Measurements from ENCODE around the gene FBP1. TPM values are rescaled to one million over a fixed set of nuclear protein-coding genes. Genes with fewer than 3 reads are reported as not detected.
"Not testable (repeated sequence)": the region's sequence is repeated elsewhere in the genome, so short reads cannot be mapped to it uniquely, and the experiment has no call there.

The FBP1 gene
- total RNA-seq, 1 donor from 2014 or later, result not detected

DNA sequence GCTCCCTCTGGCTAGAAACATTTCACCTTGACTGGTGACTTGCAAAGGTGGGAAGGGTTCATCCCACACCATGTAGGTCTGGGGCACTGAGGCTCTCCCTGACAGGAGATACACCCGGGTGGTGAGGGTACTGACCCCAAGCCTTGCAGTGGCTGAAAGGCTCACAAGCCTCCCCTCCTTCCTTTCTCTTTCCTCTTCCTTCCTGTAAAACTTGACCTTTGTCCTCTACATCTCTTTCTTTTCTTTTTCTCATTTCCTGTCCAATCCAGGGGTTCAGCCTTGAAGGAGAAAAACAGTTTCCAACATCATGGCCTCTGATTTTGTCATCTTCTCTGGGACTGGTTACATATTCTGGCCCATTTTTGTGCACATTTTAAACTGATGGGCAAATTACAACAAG, 62.3 kb downstream of the FBP1 start:
- DNase-seq (ENCODE audit: low read depth in 2 of 2), result no peak

DNA sequence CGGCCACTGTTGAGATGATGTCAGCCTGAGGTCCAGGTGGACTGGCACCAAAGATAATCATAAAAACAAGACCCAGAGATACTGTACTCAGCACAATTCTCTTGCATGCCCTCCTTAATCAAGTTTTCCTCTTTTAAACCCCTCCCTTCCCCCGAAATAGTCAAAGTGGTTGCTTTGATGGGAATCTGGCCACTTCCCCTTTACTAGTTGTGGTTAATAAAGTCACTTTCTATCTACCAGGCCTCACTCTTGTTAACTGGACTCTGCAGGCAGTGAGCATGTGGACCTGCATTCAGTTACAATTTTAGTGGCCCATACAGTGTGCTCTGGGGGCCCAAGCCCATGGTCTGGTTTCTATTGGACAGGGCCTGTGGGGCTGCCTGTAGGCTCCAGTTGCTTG, 63.2 kb downstream of the FBP1 start:
- DNase-seq (ENCODE audit: low read depth in 2 of 2), result no peak

DNA sequence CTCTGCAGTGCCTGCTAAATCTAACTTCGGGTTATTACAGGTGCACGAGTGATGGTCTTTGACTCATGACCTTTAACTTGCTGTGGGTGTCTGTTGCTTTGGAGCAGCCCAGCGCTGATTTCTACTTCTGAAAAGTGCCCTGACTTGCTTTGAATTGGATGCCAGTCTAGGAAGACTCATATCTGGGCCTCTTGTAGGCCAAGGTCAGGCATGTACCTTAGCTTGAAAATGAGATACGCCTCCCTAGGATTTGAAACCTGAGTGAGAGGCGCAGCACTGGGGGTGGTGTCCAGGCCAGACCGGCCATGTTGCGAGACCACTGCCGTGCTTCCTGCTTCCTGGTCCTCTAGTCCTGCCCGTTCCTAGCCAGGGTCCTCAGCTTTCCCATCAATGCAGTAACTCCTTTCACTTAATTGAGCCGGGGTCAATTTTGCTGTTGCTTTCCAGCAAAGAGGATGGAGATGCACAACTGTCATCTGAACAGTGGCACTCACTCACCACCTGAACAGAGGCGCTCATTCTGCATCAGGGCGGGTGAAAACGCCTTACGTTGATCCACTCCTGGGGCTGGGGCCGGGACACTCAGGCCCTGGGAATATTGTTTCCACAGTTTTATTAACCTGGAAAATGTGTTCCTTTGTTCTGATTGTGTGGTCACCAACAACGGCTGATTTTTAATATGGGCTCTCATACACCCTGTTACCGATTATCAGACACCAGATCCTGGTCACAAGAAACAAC, 70.2 kb downstream of the FBP1 start:
- no peak for DNase-seq (ENCODE audit: low read depth in 2 of 2)

DNA sequence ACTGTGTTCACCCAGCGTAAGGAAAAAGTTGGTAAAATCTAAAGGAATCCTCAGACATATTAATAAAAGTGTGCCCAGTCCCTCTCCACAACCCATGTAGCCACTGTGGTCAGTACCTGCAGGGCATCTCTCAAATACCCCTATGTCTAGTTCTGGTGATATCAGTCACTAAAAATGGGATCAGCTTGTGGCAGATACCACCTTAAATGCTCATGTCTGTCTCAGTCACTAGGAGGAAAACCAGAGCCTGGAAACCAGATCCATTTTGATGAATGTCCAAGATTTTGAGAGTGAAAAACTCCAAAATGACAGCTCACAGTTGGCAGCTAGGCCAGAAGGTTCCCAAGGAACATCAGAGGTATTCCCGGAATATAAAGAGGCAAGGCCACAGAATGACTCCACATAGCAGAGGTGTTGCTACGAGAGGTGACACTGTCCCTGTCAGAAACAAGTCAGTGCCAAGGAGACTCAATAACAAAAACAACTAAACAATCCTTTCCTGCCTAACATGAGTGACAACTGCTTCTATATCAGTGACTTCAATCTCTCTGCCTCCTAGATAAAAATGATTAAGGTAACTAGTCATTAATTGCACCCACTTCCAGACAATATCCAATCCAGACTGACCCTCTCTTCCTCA, 70.9 kb downstream of the FBP1 start:
- DNase-seq (ENCODE audit: low read depth in 2 of 2), result no peak

GRCh38 chr9:94567271-94567670, 72.0 kb downstream of the FBP1 start:
- no peak for DNase-seq (ENCODE audit: low read depth in 2 of 2)

DNA sequence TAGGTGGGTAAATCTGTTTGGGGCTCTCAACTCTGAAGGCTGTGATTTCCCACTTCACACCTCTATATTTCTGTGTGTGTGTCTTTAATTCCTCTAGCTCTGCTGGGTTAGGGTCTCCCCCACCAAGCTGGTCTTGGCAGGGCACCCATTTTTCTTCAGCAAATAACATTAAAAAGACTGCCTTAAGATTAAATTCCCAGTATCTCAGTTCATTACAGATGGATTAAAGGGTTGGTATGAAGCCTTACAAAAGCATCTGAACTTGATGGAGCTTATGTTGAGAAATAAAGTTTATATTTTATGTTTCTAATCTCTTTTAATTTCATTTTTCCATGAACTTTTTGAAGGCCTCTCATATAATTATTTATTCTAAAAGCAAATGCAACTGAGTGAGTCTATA, 72.8 kb downstream of the FBP1 start:
- DNase-seq (ENCODE audit: low read depth in 2 of 2), result no peak

DNA sequence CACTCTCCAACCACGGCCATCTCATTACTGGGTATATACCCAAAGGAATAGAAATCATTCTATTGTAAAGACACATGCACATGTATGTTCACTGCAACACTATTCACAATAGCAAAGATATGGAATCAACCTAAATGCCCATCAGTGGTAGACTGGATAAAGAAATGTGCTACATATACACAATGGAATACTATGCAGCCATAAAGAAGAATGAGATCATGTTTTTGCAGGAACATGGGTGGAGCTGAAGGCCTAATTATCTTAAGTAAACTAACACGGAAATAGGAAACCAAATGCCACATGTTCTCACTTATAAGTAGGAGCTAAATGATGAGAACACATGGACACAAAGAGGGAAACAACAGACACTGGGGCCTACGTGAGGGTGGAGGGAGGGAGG, 75.0 kb downstream of the FBP1 start:
- not testable (repeated sequence) for DNase-seq (ENCODE audit: low read depth in 2 of 2)

DNA sequence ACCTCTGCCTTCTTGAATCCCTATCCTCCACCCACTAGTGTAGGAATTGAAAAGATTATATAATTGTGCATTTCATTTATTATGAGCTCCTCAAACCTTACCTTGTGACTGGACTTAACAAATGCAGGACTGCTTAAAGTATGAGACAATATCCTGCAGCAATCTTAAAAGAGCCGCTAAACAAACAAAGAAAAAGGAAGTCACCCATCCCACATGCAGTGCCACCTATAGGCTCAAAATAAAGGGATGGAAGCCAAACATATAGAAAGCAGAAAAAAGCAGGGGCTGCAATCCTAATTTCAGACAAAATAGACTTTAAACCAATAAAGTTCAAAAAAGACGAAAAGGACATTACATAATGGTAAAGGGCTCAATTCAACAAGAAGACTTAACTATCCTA, 75.8 kb downstream of the FBP1 start:
- DNase-seq (ENCODE audit: low read depth in 2 of 2), result no peak

- no peak for DNase-seq (ENCODE audit: low read depth in 2 of 2)
Measured at GRCh38 chr9:94560237-94560636, 79.1 kb downstream of the FBP1 start.

DNA sequence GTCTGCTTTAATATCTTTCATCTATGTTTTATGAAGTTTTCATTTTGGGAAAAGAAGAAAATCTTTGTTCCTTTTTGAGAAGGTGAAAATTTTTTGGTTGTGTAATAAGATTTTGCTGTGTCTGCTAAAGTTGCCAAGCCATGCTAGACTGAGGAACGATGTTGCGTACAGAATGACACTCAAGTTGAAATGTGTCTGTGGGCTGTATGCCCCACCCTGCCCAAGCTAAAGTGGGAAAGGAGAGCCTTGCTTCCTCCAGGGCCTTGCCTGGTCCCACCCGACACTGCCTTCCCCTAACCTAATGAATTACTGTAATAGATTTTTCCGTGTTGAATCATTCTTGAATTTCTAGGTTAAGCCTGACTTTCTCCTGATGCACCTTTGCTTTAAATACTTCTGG, 81.9 kb downstream of the FBP1 start:
- no peak for DNase-seq (ENCODE audit: low read depth in 2 of 2)

DNA sequence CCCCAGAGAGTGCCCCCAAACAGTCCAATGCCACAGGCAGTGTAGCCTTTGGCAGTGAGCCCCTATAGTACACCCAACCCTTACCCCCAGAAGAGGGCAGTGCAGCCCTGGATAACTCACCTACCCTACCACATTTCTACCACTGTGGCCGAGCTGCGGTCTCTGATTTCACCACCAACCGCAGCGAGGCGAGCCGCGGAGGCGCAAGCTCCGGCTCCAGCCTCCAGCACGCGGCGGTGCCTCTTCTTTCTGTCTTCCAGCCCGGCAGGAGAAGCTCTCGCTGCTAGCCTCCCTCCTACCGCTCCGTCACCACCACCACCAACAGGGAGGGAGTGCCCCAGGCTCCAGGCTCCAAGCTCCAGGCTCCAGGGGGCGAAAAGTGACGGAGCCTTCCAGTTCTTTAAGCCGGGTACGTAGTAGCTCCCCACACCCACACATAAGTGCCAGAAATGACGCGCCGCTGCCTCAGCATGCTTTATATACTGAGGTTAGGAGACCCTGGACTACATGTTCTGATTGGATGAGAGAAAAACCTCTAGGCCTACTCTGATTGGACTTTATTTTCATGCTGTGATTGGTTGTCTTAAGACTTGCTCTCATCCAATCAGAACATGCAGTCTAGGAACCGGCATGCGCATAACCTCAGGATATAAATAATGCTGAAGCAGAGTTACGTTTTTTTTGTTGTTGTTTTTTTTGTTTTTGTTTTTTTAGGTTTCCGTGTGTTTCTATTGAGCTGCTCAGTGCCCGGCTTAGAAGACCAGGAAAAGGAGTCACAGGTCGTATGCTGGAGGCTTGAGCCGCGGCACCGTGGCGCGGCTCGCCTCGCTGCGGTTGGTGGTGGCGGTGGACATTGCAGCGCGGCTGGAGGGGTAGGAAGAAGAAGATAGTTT, 84.6 kb downstream of the FBP1 start, which contains the start of gene PCAT7:
Gene PCAT7, plus strand, starts transcription at position 645 of the 893 bp plus-strand sequence.
- DNase-seq (ENCODE audit: low read depth in 2 of 2), result peak; percentile 17 to 54

DNA sequence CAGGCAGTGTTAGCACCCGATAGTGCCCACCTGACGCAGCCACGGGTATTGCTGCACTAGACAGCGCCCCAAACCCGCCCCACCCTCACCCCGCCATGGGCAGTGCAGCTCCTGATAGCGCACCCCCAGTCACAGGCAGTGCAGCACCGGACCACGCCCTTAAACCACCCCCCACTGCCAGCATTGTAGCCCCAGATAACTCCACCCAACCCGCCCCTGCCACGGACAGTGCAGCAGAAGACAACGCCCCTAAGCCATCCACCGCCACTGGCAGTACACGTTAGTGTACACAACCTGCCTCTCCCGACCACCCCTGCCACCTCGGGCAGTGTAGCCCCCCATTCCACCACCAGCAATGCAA, 85.3 kb downstream of the FBP1 start:
- DNase-seq (ENCODE audit: low read depth in 2 of 2), result no peak

Other genes with a start within 250 kb of the FBP1 start
- not detected in 2 replicates for gene PCAT7, start 84.4 kb downstream of the FBP1 start, total RNA-seq
- gene FBP2, start 45.7 kb downstream of the FBP1 start, total RNA-seq, result not detected in 2 replicates
- 22.0 and 33.9 TPM in 2 replicates for gene AOPEP, start 87.2 kb upstream of the FBP1 start, total RNA-seq